Hematopoietic multipotent progenitor cell treated with erythropoietin and hydrocortisone succinate and interleukin-3 and kit ligand, for 4 days (in vitro differentiated cells): Measurements from ENCODE around the gene TNC.
"Not testable (repeated sequence)": the region's sequence is repeated elsewhere in the genome, so short reads cannot be mapped to it uniquely, and the experiment has no call there.

ENCODE experiments used
- DNase-seq: peaks from one replicate; pipeline ENCODE4 v3.0.0-alpha.2; 2015

Gene TNC

GRCh38 chr9:115133649-115134048 is 15.7 kb upstream of the TNC start:
- no peak for DNase-seq

DNA sequence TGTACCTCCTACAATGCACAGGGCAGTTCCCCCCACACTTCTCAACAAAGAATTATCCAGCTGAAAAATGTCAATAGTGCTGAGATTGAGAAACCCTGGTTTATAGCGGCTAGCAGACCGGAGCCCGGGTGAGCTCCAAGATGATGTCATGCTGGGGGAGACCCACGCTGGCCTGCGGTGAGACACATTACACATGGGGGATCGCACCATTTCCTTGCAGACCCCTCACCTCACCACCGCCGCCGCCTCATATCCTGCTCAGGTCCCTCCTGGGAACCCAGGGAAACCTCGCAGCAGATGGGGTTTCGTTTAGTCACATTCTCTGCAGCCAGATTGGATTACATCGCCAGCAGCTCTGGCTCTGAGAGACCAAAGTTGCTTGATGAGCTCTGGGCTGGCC is 14.7 kb upstream of the TNC start:
- DNase-seq, result no peak

DNA sequence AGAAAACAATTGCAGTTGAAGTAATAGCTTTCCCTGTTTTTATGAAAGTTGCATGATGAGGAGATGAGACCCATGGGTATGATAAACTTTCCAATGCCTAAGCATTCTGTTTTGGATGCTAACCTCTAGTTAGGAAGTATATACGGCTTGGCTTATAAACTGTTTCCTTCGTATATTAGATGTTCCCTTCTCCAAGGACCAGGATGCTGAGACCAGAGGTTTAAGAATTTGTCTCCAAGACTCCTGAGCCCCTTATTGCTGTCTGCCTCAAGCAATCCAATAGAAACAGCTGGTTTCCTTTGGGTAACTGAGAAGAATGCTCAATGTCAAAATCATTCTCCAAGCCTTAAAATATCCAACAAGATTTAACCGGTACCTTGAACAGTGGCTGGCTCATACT is 12.2 kb upstream of the TNC start:
- no peak for DNase-seq

GRCh38 chr9:115128726-115129125 is 10.8 kb upstream of the TNC start:
- DNase-seq, result not testable (repeated sequence)

- DNase-seq, result no peak
Observed at GRCh38 chr9:115127191-115127817, 9.3 kb upstream of the TNC start.

- no peak for DNase-seq
Observed at GRCh38 chr9:115126404-115126803, 8.4 kb upstream of the TNC start.

DNA sequence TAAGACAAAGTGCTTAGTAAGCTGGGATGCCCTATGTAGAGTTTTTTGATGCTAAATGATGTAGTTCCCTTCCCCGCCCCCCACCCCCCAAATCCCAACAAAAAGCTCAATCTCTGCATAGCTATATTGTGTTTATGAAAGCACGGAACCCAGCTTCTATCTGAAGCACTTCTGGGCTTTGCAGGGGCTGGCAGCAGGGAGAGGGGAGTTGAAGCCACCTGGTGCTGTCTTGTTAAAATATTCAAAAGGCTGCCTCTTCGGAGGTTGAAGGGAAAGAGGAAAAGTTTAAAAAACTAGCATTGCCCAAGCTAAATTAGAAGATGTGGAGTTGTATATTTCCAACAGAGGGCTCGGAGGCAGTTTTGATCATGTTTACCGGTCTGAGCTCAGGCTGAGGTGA is 5.0 kb upstream of the TNC start:
- DNase-seq, result no peak

DNA sequence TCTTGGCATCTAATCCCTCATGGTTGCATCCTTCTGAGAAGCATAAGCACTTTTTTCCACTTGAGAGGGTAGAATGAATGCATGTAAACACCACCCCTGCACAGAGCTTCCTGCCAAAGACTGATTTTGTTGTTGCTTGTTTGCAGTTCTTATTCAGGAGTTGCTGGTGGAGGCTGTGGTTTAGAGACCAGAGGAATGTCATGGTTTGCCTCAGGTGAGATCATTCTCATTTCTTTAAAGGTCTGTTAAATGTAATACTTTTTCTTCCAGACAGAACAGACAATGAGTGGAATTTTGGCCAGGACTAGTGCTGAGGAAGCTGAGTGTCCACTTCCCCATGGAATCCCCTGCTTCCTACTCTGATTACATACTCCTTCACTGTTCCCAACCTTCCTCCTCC is 3.2 kb upstream of the TNC start:
- no peak for DNase-seq

GRCh38 chr9:115118879-115119218 is 892 bp upstream of the TNC start:
- peak; percentile 6 for DNase-seq

- DNase-seq, result no peak
Observed at GRCh38 chr9:115116421-115117284, 1.3 kb downstream of the TNC start.

GRCh38 chr9:115115924-115116323 is 2.0 kb downstream of the TNC start:
- no peak for DNase-seq

GRCh38 chr9:115115117-115115880 is 2.7 kb downstream of the TNC start:
- no peak for DNase-seq

- no peak for DNase-seq
Observed at GRCh38 chr9:115114546-115114945, 3.4 kb downstream of the TNC start.

- no peak for DNase-seq
Observed at GRCh38 chr9:115114084-115114483, 3.9 kb downstream of the TNC start.

DNA sequence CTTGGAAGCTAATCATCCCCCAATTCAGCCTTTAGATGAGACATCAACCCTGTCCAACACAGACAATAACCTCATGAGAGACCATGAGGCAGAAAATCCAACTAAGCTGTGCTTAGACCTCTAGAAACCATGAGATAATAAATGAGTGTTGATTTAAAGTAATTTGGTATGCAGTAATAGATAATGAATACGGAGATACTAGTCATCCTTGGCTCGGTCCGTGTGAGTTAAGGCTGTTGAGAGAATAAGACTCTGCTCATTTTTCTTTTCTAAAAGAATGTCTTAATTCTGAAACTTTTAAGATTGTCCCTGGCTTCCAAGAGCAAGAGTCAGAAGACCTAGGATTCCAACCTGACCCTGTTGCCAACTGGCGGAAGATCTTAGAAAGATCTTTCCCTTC is 6.1 kb downstream of the TNC start:
- no peak for DNase-seq

DNA sequence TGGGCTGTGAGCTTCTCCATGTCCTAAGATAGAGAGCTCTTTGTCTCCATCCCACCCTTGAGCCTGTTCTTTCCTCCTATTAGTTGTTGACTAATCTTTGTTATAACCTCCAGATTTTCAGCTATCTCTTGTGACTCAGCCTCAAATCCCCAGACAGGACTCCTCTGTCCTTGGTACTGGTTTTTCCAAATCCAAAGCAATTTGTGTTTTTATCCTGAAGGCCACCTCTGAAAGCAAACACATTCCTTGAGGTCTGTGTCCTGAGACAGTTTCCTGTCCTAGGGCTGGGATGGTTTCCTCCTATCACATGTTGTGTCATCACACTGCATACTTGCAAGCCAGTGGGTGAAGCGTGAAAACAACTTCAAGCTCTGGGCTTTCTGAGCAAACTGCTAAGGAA is 8.5 kb downstream of the TNC start:
- DNase-seq, result no peak

DNA sequence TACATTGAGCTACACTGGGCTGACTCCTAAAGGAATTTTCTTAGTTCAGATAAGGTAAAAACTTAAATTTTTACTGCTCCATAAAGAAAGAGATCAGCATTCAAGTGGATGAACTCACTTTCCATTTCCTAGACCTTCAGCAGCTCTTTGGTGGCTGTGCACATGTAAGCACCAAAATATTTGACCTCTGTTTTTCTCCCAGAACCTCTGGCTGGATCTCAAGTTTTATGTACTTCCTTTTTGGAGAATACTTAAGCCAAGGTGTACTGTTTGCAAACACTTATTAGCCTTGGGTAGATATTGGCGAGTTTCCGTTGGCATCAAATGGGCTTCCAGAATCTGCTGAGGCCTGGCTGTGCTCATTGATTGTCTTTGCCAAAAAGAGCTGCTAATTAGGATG is 10.3 kb downstream of the TNC start:
- no peak for DNase-seq

DNA sequence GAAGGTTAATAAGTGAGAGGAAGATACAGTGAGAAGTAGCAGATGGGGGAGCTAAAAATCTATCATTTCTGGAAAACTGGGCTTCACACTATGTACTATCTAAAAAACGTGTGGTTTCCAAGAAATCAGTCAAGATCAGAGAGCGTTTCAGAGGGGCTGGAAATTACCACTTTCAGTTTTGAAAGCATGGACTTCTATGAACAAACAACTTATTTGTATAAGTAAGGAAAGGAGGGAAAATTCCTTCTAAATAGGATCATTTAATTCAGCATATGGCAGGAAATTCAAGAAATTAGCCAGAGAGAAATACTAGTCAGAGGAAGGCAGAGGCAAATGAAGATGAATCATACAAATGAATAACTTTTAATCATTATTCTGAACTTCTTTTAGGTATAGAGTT is 11.3 kb downstream of the TNC start:
- DNase-seq, result no peak

DNA sequence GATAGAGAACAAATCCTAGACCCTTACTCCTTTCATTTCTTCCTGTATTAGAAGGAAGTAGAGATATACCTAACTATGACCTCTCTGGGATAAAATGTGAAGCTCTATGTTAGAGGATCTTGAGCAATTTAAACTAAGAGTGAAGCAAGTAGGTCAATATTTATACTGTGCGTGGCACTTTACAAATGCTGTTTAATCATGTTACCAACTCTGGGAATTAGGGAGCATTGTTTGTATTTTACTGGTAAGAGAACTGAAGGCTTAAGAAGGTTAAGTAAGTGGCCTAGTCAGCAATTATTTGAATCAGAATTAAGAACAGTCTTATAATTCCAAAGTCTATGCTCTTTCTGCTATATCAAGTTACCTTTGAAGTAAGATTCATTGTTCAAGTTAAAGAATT is 12.0 kb downstream of the TNC start:
- no peak for DNase-seq

DNA sequence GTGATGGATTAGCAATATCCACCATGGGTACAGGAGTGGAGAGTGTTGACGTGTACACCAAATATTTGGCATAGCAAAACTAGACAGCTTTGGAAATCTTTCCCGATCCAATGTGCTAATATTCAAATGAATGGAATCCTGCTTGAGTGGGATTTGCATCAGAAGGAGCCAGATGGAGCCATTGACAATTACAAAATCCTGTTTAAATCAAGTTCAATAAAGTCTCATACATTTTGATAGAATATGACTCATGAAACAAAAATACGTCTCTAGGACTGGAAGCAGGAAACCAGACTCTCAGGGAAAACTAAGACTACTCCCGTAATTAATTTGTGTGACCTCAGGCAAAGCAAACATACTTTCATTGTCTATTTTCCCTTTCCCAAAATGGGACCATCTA is 13.0 kb downstream of the TNC start:
- DNase-seq, result no peak

DNA sequence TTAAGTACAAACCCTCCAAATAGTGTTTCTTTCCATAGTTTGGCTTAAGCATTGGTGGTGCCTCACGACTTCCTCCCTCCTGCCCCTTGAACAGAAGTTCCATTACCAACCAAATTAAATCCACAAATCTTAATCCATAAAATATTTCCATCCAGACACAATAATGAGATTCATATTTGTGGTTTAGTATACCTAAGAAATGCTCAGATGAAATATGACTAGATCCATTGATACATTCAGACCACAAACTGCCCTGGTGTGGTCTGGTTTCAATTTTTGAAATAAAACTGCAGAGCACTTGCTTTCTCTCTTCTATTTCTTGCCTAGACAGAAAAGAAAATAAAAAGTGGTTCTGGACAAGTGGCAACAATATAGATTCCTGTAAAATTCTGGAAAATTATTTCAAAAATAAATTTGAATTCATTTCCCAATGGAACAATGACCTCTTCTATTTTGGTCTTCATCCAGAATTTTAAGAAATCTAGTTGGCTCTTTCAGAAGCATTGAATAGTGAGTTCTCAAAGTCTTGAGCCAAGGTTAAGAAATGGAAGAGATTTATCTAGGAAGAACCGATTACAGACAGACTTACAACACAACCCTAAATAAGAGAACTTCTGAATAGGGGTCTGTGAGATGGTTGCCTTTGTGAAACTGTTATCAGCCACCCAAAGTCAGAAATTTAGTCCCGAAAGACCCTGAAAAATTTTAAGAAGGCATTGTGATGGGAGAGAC is 14.0 kb downstream of the TNC start:
- DNase-seq, result no peak

DNA sequence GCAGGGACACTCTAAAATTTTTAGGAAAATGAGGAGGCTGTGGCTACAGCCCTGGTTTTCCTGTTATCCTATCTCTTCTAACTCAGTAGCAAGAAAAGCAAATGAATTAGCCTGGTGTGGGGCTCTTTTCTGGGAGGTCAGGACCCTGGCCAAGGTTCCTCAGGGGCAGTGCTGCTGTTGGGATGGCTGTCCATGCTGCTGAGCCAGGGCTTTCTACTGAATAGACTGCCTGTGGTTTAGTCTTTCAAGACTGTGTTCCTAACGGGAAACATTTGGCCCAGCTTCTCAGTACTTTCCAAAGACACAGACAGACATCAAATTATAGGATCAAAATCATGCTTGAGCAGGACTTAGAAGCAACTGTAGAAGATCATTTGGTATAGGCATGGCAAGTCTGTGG is 18.1 kb downstream of the TNC start:
- no peak for DNase-seq

DNA sequence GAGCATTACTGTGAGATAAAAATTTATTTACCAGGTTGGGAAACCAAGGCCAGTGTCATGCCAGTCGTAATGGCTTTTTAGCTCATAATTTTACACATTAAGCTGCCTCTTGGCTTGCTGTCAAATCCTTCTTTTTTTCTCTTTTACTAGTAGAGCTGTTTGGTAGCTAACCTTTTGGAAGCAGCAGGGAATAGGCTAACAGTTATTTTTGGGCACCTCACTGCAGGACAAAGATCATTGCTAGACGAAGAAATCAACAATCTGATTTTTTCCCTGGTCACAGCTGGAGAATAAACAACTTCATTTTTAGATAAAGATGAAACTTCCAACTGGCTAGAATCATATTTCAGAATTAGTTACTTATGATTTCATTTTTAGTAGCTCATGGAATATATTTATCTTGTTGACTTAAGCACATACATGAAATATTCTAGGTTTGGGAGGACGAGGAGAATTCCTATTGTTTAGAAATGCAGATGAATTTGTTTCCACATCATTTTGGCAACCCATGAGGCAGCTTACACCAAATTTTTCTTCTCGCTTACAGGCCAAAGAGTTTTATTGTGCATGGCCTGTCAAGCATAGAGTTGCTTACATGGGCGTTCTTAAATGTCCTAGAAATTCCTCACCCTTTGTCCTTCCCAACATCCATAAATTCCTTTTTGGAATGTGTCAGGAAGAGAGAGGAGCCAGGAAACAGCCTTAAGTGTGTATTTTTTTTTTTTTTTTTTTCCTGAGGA is 19.6 kb downstream of the TNC start:
- DNase-seq, result no peak
